HG02884 (cell line): ENCODE measurements around the gene PCDHB6.
"Not testable (repeated sequence)": the region's sequence is repeated elsewhere in the genome, so short reads cannot be mapped to it uniquely, and the experiment has no call there.

ENCODE experiments used
- ATAC-seq: cut with Tn5 transposase; IDR thresholded peaks from one replicate; pipeline ENCODE4 v1.9.1; 2021; ENCODE audit warnings: mild to moderate bottlenecking, moderate library complexity; ENCODE audit not compliant: unreplicated experiment

PCDHB6 gene

DNA sequence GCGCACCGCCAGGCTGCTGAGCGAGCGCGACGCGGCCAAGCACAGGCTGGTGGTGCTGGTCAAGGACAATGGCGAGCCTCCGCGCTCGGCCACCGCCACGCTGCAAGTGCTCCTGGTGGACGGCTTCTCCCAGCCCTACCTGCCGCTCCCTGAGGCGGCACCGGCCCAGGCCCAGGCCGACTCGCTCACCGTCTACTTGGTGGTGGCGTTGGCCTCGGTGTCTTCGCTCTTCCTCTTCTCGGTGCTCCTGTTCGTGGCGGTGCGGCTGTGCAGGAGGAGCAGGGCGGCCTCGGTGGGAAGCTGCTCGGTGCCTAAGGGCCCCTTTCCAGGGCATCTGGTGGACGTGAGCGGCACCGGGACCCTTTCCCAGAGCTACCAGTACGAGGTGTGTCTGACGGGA is 51.8 kb downstream of the PCDHB6 start:
- not testable (repeated sequence) for ATAC-seq
